PC-9 (cell line): ENCODE results near the gene HGS.

ENCODE experiments used
- EZH2 ChIP-seq: fragments of 200-600 bp; sonication (generic); IDR thresholded peaks from 2 replicates; pipeline ENCODE4 v1.8.0; 2017; ENCODE audit warnings: antibody characterized with exemption, low read depth
- TF ChIP-seq, protein P1 (sequence below): fragments of 200-600 bp; sonication (generic); conservative IDR thresholded peaks from 2 replicates; pipeline ENCODE4 v1.6.1; 2017; ENCODE audit warnings: mixed run types, antibody characterized with exemption, mild to moderate bottlenecking, moderate library complexity

DNA sequence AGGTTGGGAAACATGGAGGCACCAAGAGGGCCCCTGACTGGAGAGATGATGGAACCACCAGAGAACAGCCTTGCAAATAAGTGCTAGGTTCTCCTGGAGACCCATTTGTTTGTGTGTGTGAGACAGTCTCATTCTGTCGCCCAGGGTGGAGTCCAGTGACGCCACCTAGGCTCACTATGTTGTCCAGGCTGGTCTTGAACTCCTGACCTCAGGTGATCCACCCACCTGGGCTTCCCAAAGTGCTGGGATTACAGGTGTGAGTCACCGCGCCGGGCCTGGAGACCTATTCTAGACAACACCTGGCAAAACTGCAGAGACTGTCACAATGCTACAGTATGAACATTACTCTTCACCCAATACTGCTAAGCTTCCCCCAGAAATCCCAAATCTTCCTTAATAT is 48.4 kb upstream of the HGS start:
- TF ChIP-seq, protein P1, sequence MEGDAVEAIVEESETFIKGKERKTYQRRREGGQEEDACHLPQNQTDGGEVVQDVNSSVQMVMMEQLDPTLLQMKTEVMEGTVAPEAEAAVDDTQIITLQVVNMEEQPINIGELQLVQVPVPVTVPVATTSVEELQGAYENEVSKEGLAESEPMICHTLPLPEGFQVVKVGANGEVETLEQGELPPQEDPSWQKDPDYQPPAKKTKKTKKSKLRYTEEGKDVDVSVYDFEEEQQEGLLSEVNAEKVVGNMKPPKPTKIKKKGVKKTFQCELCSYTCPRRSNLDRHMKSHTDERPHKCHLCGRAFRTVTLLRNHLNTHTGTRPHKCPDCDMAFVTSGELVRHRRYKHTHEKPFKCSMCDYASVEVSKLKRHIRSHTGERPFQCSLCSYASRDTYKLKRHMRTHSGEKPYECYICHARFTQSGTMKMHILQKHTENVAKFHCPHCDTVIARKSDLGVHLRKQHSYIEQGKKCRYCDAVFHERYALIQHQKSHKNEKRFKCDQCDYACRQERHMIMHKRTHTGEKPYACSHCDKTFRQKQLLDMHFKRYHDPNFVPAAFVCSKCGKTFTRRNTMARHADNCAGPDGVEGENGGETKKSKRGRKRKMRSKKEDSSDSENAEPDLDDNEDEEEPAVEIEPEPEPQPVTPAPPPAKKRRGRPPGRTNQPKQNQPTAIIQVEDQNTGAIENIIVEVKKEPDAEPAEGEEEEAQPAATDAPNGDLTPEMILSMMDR: no peak
- no peak for TF ChIP-seq EZH2
